ENCODE data around the gene SAPCD1.

DNA sequence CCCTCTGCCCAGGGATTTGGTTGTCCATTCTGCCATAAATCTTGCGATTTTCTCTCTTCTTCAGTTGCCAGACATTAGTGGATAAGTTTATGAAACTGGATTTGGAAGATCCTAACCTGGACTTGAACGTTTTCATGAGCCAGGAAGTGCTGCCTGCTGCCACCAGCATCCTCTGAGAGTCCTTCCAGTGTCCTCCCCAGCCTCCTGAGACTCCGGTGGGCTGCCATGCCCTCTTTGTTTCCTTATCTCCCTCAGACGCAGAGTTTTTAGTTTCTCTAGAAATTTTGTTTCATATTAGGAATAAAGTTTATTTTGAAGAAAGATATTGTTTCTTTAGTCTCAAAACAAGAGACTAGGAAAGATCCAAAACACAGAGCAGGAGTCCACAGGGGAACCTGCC is at the start of gene SAPCD1:
- TF ChIP-seq YY1 (IDR thresholded peaks at IDR 0.05; ENCODE audit: insufficient read depth, insufficient read length) = no peak
- TF ChIP-seq SUZ12 (IDR thresholded peaks at IDR 0.05; ENCODE audit: extremely low read depth, insufficient read depth, insufficient read length) = no peak

Measured in NT2/D1 (cell line).